DOHH2 (cell line): ENCODE results near the gene LLGL1.

Experiments used
- EZH2phosphoT487 ChIP-seq: fragments of 200-600 bp; sonication (generic); IDR thresholded peaks from 2 replicates; pipeline ENCODE4 v1.6.1; 2017; ENCODE audit warnings: borderline replicate concordance, mild to moderate bottlenecking, antibody characterized with exemption, low read length, moderate library complexity, mixed read lengths
- TF ChIP-seq, protein P1 (sequence below): fragments of 200-600 bp; sonication (generic); IDR thresholded peaks from one replicate; pipeline ENCODE4 v1.5.1; 2014; ENCODE audit warnings: antibody characterized with exemption, mild to moderate bottlenecking, low read depth, low read length; ENCODE audit not compliant: poor library complexity, severe bottlenecking

- TF ChIP-seq, protein P1, sequence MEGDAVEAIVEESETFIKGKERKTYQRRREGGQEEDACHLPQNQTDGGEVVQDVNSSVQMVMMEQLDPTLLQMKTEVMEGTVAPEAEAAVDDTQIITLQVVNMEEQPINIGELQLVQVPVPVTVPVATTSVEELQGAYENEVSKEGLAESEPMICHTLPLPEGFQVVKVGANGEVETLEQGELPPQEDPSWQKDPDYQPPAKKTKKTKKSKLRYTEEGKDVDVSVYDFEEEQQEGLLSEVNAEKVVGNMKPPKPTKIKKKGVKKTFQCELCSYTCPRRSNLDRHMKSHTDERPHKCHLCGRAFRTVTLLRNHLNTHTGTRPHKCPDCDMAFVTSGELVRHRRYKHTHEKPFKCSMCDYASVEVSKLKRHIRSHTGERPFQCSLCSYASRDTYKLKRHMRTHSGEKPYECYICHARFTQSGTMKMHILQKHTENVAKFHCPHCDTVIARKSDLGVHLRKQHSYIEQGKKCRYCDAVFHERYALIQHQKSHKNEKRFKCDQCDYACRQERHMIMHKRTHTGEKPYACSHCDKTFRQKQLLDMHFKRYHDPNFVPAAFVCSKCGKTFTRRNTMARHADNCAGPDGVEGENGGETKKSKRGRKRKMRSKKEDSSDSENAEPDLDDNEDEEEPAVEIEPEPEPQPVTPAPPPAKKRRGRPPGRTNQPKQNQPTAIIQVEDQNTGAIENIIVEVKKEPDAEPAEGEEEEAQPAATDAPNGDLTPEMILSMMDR: no peak
- no peak for TF ChIP-seq EZH2phosphoT487
Observed at GRCh38 chr17:18280249-18280648, 54.8 kb downstream of the LLGL1 start.
